GM12891 (cell line): ENCODE measurements around the gene PCDH1.

Source experiments
- DNase-seq: peaks from one replicate; pipeline ENCODE4 v3.0.0; 2011; ENCODE audit warnings: low spot score; ENCODE audit not compliant: insufficient read length
- FAIRE-seq: peaks from 2 replicates; lab custom pipeline; 2011; peaks lifted over from hg19 to GRCh38; lab: Jason Lieb, UNC
- PAX5 ChIP-seq: IDR thresholded peaks from 2 replicates; pipeline ENCODE4 v1.6.1; 2011; ENCODE audit warnings: low read length, moderate library complexity, mild to moderate bottlenecking; ENCODE audit not compliant: insufficient read depth, severe bottlenecking
- POLR2A ChIP-seq: IDR thresholded peaks from 2 replicates; pipeline ENCODE4 v1.6.1; 2011; ENCODE audit warnings: low read depth, low read length, control low read depth
- POLR2AphosphoS5 ChIP-seq: IDR thresholded peaks from 2 replicates; pipeline ENCODE4 v1.6.1; 2011; ENCODE audit warnings: low read depth, low read length, control low read depth
- POU2F2 ChIP-seq: IDR thresholded peaks from 2 replicates; pipeline ENCODE4 v1.6.1; 2011; ENCODE audit warnings: low read depth, mild to moderate bottlenecking, control low read depth, low read length, moderate library complexity
- SPI1 ChIP-seq: IDR thresholded peaks from 2 replicates; pipeline ENCODE4 v1.6.1; 2011; ENCODE audit warnings: low read depth, low read length, control low read depth
- TAF1 ChIP-seq: IDR thresholded peaks from 2 replicates; pipeline ENCODE4 v1.6.1; 2011; ENCODE audit warnings: low read depth, low read length, control low read depth

PCDH1 gene

DNA sequence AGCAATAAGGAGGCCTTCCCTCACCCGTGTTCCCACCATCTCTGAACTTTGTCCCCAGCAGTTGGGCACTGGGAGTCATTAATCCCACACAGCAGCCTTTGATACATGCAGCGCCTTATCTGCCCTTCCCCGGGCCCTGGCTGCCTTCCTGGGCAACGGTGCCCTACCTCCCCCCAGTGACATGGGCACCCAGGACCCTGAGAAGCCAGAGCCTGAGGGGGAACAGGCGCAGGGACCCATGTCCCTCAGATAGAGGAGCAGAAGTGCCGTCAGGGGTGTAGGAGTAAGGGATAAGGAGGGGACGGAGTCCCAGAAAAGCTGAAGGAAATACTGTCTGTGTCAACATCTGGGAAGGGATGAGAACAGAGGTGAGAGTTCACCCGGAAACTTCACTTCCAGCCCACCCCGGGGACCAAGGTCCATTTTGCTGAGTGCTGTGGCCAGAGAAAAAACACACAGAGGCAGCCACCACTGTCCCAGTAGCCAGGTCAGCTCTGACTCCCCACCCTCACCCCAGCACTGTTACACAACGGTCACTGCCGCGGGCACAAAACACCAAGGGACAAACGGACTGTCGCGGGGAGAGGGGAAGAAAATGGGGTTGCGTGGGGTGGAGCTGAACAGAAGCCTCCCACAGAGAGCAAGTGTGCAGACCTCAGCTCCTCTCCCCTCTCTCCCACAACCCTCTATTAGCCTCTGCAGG is 3.8 kb downstream of the PCDH1 start:
- no peak for FAIRE-seq

DNA sequence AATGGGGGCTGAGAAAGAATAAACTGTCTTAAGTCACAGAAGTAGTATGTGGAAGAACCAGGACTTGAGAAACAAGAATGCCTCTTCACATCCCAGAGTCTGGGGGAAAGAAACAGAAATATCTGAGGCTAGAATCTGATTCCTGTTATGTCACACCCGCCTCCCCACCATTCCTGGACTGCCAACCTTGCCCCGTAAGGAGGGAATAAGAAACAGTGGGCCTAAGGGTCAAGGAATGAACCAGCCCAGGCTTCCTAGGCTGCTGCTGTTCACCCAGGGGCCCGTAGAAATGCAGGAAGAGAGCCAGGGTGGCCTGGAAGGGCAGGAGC is 4.3 kb downstream of the PCDH1 start:
- FAIRE-seq, result no peak
- TF ChIP-seq TAF1 (no peak), POLR2A (no peak), PAX5 (no peak), POLR2AphosphoS5 (no peak), POU2F2 (no peak), SPI1 (no peak)
- DNase-seq, result no peak

More for the DNA sequence above, 3.8 kb downstream of the PCDH1 start:
- DNase-seq, result no peak
- TF ChIP-seq TAF1 (no peak), SPI1 (no peak), PAX5 (no peak), POLR2AphosphoS5 (no peak)

DNA sequence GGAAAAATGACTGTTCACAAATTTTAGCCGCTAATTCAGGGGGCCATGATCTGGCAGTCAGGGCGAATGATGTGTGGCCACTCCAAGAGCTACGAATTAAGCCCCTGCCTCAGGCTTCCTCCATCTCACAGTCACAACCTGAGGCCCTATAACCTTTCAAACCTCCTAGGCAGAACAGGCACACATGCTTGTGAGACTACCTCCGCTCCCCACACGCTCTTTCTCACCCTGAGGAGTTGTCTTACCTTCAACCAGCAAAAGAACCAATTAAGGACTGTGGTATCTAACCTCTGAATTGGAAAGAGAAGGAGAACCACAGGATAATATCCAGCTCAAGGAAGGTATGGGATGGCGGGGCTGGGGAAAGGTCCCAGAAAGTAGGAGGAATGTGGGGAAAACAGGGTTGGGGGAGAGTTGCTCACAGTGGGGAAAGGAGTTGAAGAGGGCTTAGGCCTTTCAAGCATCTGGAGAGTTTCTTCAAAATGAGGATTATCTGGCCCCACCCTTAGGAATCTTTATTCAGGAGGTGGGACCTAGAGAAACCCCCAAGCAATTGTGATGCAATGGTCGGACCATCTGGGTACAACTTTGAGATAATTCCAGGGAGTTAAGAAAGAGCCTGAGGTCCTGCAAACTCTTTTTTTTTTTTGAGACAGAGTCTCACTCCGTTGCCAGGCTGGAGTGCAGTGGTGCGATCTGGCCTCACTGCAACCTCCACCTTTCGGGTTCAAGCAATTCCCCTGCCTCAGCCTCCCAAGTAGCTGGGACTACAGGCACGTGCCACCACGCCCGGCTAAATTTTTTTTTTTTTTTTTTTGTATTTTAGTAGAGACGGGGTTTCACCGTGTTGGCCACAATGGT is 5.5 kb downstream of the PCDH1 start:
- no peak for FAIRE-seq
- TF ChIP-seq TAF1 (no peak), POLR2A (no peak), POLR2AphosphoS5 (no peak), POU2F2 (no peak)
- DNase-seq, result no peak

DNA sequence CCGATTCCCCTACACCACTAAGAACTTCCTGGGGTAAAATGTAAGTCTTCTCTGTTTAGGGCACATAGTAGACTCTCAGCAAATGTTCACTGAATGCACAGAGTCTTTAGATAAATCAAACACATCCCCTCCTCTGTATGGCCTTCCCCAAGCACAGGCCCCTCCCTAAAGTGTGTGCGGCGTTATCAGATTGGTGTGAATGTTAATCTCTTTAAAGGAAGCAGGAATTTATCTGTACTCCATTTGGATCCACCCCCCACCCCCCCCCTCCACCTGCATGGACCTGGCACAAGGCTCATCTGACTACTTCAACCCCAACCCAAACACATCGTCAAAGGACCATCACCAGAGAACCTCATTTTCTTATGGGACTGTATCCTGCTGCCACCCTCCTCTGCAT is 6.3 kb downstream of the PCDH1 start:
- no peak for TF ChIP-seq POLR2AphosphoS5
- no peak for TF ChIP-seq POLR2A
- no peak for TF ChIP-seq TAF1
- TF ChIP-seq POU2F2, result no peak
- no peak for TF ChIP-seq PAX5
- TF ChIP-seq SPI1, result no peak
- FAIRE-seq (no peak), DNase-seq (no peak)

DNA sequence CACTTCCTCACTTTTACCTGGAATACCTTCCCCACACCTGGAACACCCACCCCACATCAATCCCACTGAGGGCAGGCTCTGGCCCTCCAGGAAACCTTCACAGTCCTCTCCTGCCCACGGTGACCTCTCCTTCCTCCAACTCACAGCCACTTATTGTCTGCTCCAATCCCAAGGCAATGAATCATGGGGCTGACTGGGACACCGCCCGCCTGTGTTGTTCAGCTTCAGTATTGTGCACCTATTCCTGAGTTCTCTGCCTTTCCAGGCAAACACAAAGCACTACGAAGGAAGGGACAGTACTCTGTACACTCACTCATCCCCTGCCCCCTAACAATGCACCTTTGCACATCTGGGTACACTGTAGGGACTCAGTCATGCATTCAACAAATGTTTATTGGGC is 7.3 kb downstream of the PCDH1 start:
- FAIRE-seq (no peak), DNase-seq (no peak)
- no peak for TF ChIP-seq POLR2A
- no peak for TF ChIP-seq TAF1
- no peak for TF ChIP-seq POU2F2
- no peak for TF ChIP-seq POLR2AphosphoS5
- no peak for TF ChIP-seq SPI1
- TF ChIP-seq PAX5, result no peak

DNA sequence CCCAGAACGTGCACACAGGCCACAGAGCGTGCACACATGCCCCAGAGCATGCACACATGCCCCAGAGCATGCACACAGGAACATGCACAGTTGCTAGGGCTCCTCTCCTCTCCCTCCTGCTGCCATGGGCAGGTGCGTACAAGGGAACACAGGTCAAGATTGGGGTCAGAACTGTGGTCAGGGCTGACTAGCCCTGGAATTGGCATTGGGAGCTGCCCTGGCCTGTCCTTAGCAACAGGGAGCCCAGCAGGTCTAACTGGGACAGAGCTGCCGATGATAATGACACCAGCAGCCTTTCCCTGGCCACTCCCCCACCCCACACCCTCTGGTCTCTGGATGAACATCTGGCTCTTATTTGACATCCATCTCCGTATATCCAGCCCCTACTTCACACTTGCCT is 8.0 kb downstream of the PCDH1 start:
- TF ChIP-seq POLR2A (no peak), PAX5 (no peak), TAF1 (no peak), POLR2AphosphoS5 (no peak), POU2F2 (no peak), SPI1 (no peak)
- FAIRE-seq (no peak), DNase-seq (no peak)

DNA sequence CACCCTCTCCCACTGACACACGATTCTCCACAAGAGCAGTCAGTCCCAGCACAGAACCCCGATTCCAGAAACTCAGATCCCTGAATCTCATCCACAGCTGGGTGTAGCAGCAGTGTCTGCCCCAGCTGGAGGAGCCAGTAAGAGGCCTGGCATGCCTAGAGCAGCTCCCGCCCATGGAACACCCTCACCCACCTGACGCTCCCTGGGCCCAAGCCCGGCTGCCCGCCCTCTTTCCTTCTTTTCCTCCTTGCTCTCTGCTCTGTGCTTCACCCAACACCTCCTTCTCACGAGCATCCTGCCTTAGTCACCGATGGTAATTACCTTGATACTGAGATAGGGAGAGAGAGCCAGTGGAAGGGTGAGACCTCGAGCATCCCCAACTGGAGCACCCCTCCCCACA is 8.7 kb downstream of the PCDH1 start:
- DNase-seq, result no peak
- FAIRE-seq, result no peak
- TF ChIP-seq SPI1, result no peak
- TF ChIP-seq POLR2AphosphoS5, result no peak
- TF ChIP-seq POLR2A, result no peak
- no peak for TF ChIP-seq POU2F2
- no peak for TF ChIP-seq TAF1
- TF ChIP-seq PAX5, result no peak

DNA sequence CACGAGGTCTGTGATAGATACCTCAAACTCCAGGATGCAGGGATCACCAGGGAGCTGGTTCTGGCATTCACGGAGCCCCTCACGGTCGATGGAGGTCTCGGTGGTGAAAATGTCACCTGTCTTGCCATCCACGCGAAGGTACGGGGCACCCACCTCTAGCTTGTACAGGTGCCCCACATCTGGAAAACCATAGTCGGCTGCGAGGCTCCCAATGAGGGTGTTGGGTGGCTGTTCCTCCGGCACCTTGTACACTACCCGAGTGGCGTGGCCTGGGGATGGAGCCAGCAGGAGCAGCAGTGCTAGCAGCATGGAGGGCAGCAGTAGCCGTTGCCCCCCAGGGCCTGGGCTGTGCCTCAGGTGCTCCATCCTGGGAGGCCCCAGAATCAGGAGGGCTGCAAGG is 9.2 kb downstream of the PCDH1 start:
- DNase-seq, result no peak
- TF ChIP-seq POLR2A (no peak), POLR2AphosphoS5 (no peak), SPI1 (no peak)
- FAIRE-seq, result no peak

DNA sequence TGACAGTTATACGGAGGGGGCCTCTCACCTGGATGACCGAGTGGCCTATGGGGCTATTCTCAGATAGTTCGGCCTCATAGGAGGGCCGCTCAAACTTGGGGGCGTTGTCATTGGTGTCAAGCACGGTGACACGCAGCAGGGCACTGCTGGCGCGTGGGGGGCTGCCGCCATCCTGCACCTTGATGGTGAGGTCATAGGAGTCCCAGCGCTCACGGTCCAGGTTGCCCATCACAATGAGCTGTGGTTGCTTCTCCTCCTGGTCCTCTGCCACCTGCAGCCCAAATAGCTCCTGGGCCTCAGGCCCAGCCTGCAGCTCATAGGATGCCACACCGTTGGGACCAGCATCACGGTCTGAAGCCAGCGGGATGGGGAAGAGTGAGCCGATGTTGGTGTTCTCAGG is 9.7 kb downstream of the PCDH1 start:
- TF ChIP-seq POLR2A, result no peak
- no peak for TF ChIP-seq POLR2AphosphoS5
- no peak for TF ChIP-seq POU2F2
- no peak for TF ChIP-seq PAX5
- no peak for TF ChIP-seq TAF1
- TF ChIP-seq SPI1, result no peak
- FAIRE-seq, result no peak
- no peak for DNase-seq

DNA sequence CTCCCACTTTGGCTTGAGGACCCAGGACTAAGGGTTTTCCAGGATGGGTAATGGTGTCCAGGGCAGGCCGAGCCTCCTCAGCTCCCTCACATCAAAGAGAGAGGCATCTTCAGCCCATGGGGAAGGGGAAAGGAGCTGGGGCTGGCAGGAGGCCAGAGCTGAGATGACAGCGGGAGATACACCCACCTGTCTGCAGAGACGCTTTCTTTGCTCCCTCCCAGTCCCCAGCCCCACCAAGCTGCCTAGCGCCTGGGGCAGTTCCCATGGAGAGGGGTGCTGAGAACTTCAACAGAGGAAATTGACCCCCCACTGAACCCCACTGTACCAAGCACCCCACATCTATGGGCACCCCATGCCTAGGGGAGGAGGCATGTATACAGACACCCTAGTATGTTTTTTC is 10.6 kb downstream of the PCDH1 start:
- TF ChIP-seq SPI1 (no peak), POLR2AphosphoS5 (no peak), PAX5 (no peak), POU2F2 (no peak), TAF1 (no peak), POLR2A (no peak)
- FAIRE-seq, result no peak
- DNase-seq, result no peak
